AG04449 (cell line): ENCODE measurements around the gene SLF1.
"Not testable (repeated sequence)": the region's sequence is repeated elsewhere in the genome, so short reads cannot be mapped to it uniquely, and the experiment has no call there.

Experiments
- CTCF ChIA-PET: fragments of 350-600 bp; formaldehyde crosslinking; extraction: SDS; loops from one replicate; lab custom pipeline; 2021; ENCODE audit warnings: antibody characterized with exemption; lab: Yijun Ruan, JAX
- POLR2A ChIA-PET: fragments of 400-600, 350-600 bp; formaldehyde crosslinking; extraction: SDS; loops from one replicate; lab custom pipeline; 2020; ENCODE audit warnings: antibody characterized with exemption, inconsistent platforms; lab: Yijun Ruan, JAX
- DNase-seq: peaks from one replicate; pipeline ENCODE4 v3.0.0-alpha.2; 2010; ENCODE audit warnings: low read depth, low spot score
- H3K4me3 ChIP-seq: 2 replicates; pipeline ENCODE4 v1.5.1; 2011; ENCODE audit warnings: low read depth, mild to moderate bottlenecking, control low read depth, low read length
- CTCF ChIP-seq: IDR thresholded peaks from one replicate; pipeline ENCODE4 v1.5.1; 2011; ENCODE audit warnings: mild to moderate bottlenecking, moderate library complexity, low read length, control low read depth, inconsistent platforms; ENCODE audit not compliant: insufficient read depth; ENCODE audit errors: missing control alignments

Gene SLF1

GRCh38 chr5:94618493-94619328, at the start of gene SLF1, which contains the start of gene KIAA0825:
Gene SLF1 (plus strand): TSS chr5:94618669. CDS start chr5:94628811, 10,142 bp downstream.
Gene KIAA0825 (minus strand): TSS chr5:94618604. CDS start chr5:94537126, 81,478 bp downstream.
- TF ChIP-seq CTCF: no peak
- POLR2A ChIA-PET: no interaction called here
- peak; percentile 24 for DNase-seq
- CTCF ChIA-PET: no interaction called here
- H3K4me3 ChIP-seq: peak within 1 kb of the TSS; percentile 82

DNA sequence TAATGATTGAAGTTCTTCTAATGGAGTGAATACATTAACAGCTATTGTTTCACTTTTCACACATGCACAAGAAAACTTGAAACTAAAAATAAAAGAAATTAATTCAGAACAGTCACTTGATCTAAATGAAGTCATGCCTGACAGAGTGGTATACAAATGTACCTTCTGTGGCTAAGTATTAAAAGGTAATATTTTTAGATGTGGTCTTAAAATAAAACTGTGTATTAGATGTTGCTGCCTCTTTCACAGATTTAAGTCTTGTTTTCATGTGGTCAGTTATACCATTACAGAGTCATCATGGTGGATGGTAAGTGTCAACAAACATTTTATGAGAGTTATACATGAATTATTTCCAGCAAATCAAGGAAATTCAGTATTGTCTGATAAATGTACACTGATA, 47.1 kb upstream of the SLF1 start:
- POLR2A ChIA-PET: no interaction called here

DNA sequence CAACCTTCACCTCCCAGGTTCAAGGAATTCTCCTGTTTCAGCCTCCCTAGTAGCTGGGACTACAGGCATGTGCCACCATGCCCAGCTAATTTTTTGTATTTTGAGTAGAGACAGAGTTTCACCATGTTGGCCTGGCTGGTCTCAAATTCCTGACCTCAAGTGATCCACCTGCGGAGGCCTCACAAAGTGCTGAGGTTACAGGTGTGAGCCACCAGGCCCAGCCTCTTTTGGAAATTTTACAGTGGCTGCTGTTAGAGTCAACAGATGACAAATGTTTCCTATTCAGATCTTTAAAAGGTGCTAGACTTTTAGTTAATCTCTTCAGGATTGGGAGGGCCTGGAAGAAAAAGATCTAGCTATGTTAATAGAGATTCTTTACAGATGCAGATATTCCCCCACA, 45.1 kb upstream of the SLF1 start:
- CTCF ChIA-PET, H3K4me3 ChIP-seq, POLR2A ChIA-PET, DNase-seq: not testable (repeated sequence)

More for the DNA sequence above, 47.1 kb upstream of the SLF1 start:
- CTCF ChIA-PET: no interaction called here
- no peak for DNase-seq
- no peak for TF ChIP-seq CTCF
- H3K4me3 ChIP-seq: no peak overlapping the region

DNA sequence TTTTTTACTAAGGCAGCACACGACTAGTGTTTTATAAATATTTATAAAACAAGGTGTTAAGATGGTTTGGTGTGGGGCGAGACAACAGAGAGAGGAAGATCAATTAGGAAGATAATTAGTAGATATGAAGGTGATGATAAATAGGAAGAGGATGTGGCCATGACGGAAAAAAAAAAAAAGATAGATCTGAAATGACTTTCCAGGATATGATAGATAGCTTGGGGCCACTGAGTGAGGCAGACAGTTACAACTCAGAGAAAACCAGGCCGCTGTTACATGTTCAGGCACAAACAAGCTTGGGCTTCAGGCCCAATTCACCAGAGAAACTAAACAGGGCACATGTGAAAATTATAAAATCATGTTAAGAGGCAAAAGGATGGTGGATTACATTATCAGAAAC, 43.3 kb upstream of the SLF1 start:
- TF ChIP-seq CTCF: no peak
- POLR2A ChIA-PET: interaction anchor here (0.6 kb wide), 1 partner anchor 110 kb away, joined by 4 read pairs; no protein-coding TSS in a partner anchor
- DNase-seq: no peak
- H3K4me3 ChIP-seq: no peak overlapping the region
- CTCF ChIA-PET: interaction anchor here (1.3 to 1.5 kb wide), 2 partner anchors 16 to 46 kb away, joined by 3 read pairs; no protein-coding TSS in a partner anchor

DNA sequence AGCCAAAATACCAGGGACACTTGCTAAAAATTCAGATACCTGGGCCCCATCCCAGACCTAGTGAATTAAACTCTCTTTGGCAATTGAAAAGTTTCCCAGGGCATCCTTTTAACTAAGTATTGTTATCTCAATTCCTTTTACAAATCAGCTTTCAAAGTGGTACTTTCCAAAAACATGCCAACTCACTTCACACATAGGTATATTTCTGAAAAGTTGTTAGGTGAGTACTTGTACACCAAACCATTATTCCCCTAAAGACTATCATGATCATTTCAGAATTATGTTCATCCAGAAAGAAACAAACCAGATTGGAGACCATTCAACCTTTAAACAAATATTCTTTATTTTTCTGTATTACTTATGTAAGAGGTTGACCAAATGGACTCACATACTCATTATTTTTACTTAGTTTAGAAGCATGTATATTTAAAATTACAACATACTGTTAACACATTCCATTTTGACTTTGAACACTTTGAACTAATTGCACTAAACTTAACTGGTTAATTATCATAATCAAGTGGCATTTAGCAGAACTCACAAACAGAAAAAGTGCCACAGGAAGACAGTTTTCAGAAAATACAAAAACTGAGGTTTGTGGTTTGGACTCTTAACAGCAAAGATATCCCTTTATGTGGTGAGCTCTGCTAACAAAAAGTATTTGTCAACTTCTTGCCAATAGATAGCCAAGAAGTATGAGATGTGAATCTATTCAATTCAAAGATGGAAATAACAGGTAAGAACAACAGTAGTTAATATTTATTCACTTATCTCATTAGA, 40.8 kb upstream of the SLF1 start:
- no peak for DNase-seq
- CTCF ChIA-PET: no interaction called here
- no peak for TF ChIP-seq CTCF
- H3K4me3 ChIP-seq: no peak overlapping the region
- POLR2A ChIA-PET: no interaction called here

GRCh38 chr5:94595281-94595840, 23.1 kb upstream of the SLF1 start:
- ChIA-PET POLR2A (no interaction called here), CTCF (no interaction called here)
- DNase-seq: no peak
- TF ChIP-seq CTCF: no peak
- no peak overlapping the region for H3K4me3 ChIP-seq
